SH-SY5Y (cell line): ENCODE data around the gene AASS.

Experiments used
- GATA2 ChIP-seq: IDR thresholded peaks from 2 replicates; pipeline ENCODE4 v1.6.1; 2011; ENCODE audit warnings: mild to moderate bottlenecking, low read depth, low read length
- GATA3 ChIP-seq: IDR thresholded peaks from 2 replicates; pipeline ENCODE4 v1.6.1; 2011; ENCODE audit warnings: low read depth, mild to moderate bottlenecking, low read length, moderate library complexity

DNA sequence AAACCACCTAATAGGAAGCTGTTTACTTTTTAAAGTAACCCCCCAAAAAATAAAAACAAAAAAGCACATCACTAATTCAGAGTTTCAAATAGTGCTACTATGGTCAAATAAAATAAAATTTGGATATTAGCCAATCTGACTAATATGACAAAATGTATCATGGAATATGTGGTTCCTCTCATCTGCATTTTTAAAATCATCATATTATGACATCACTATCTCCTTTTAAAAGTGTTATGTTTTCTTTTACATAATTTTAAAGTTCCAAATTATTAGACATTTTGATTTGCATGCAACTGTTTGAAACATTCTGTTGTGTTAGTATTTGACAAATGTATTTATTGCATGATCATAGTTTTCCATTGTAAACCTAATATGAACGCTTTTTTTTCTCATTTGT lies 110.4 kb downstream of the AASS start:
- TF ChIP-seq GATA3, result no peak
- no peak for TF ChIP-seq GATA2
